Neural progenitor cell (in vitro differentiated cells): ENCODE results near the gene EFCAB8.

Experiments
- EZH2 ChIP-seq: fragments of 200-600 bp; sonication (generic); IDR thresholded peaks from 2 replicates; pipeline ENCODE4 v1.6.1; 2017; ENCODE audit warnings: antibody characterized with exemption, mild to moderate bottlenecking, moderate library complexity
- EZH2phosphoT487 ChIP-seq: fragments of 200-600 bp; sonication (generic); IDR thresholded peaks from 2 replicates; pipeline ENCODE4 v1.6.1; 2017; ENCODE audit warnings: antibody characterized with exemption
- TF ChIP-seq, protein P1 (sequence below): fragments of 200-600 bp; sonication (generic); IDR thresholded peaks from 2 replicates; pipeline ENCODE4 v1.5.1; 2017; ENCODE audit warnings: antibody characterized with exemption, mild to moderate bottlenecking

DNA sequence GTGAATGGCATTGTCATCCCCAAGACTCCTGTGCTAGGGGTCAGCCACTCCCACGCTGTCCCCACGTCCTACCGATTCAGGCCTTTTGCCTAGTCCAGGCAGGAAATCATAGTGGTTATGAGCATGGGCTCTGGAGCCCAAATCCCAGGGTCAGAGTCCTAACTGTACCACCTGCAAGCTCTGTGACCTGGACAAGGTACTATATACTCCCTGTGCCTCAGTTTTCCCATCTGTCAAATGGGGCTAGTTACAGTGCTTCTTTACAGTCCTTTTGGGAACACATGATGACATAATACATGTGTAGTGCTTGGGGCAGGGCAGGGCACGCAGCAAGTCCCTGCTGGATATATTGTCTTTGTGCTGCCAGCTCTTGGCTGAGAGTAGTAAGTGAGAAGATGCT is 27.2 kb downstream of the EFCAB8 start:
- TF ChIP-seq, protein P1, sequence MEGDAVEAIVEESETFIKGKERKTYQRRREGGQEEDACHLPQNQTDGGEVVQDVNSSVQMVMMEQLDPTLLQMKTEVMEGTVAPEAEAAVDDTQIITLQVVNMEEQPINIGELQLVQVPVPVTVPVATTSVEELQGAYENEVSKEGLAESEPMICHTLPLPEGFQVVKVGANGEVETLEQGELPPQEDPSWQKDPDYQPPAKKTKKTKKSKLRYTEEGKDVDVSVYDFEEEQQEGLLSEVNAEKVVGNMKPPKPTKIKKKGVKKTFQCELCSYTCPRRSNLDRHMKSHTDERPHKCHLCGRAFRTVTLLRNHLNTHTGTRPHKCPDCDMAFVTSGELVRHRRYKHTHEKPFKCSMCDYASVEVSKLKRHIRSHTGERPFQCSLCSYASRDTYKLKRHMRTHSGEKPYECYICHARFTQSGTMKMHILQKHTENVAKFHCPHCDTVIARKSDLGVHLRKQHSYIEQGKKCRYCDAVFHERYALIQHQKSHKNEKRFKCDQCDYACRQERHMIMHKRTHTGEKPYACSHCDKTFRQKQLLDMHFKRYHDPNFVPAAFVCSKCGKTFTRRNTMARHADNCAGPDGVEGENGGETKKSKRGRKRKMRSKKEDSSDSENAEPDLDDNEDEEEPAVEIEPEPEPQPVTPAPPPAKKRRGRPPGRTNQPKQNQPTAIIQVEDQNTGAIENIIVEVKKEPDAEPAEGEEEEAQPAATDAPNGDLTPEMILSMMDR = no peak
- TF ChIP-seq EZH2phosphoT487 (no peak), EZH2 (no peak)
